22Rv1 (cell line): ENCODE results near the gene SBF2.

ENCODE experiments used
- ZFX ChIP-seq: fragments of 450-650 bp; IDR thresholded peaks from 2 replicates; pipeline ENCODE4 v1.6.1; 2017; ENCODE audit warnings: antibody characterized with exemption, borderline replicate concordance
- TF ChIP-seq, protein P1 (sequence below): fragments of 450-650 bp; IDR thresholded peaks from 2 replicates; pipeline ENCODE4 v1.5.1; 2017; ENCODE audit warnings: mild to moderate bottlenecking

- TF ChIP-seq, protein P1, sequence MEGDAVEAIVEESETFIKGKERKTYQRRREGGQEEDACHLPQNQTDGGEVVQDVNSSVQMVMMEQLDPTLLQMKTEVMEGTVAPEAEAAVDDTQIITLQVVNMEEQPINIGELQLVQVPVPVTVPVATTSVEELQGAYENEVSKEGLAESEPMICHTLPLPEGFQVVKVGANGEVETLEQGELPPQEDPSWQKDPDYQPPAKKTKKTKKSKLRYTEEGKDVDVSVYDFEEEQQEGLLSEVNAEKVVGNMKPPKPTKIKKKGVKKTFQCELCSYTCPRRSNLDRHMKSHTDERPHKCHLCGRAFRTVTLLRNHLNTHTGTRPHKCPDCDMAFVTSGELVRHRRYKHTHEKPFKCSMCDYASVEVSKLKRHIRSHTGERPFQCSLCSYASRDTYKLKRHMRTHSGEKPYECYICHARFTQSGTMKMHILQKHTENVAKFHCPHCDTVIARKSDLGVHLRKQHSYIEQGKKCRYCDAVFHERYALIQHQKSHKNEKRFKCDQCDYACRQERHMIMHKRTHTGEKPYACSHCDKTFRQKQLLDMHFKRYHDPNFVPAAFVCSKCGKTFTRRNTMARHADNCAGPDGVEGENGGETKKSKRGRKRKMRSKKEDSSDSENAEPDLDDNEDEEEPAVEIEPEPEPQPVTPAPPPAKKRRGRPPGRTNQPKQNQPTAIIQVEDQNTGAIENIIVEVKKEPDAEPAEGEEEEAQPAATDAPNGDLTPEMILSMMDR: no peak
- no peak for TF ChIP-seq ZFX
These were observed 415.1 kb downstream of the SBF2 start for GRCh38 chr11:9878936-9879335.
